Measurements from ENCODE around the gene RAD9A.
"Not testable (repeated sequence)": the region's sequence is repeated elsewhere in the genome, so short reads cannot be mapped to it uniquely, and the experiment has no call there.

RAD9A gene

GRCh38 chr11:67392183-67392715 lies 463 bp downstream of the RAD9A start:
- no peak for DNase-seq (ENCODE audit: low read depth)
- H3K4me3 ChIP-seq (ENCODE audit: low read depth, low read length) = peak overlapping the region; percentile 63

GRCh38 chr11:67393437-67393836 lies 1.7 kb downstream of the RAD9A start:
- DNase-seq (ENCODE audit: low read depth) = no peak
- no peak overlapping the region for H3K4me3 ChIP-seq (ENCODE audit: low read depth, low read length)

- H3K4me3 ChIP-seq (ENCODE audit: low read depth, low read length) = no peak overlapping the region
- DNase-seq (ENCODE audit: low read depth) = no peak
Observed at GRCh38 chr11:67393990-67394389, 2.2 kb downstream of the RAD9A start.

GRCh38 chr11:67395555-67396258 lies 3.9 kb downstream of the RAD9A start:
- no peak overlapping the region for H3K4me3 ChIP-seq (ENCODE audit: low read depth, low read length)
- no peak for DNase-seq (ENCODE audit: low read depth)

DNA sequence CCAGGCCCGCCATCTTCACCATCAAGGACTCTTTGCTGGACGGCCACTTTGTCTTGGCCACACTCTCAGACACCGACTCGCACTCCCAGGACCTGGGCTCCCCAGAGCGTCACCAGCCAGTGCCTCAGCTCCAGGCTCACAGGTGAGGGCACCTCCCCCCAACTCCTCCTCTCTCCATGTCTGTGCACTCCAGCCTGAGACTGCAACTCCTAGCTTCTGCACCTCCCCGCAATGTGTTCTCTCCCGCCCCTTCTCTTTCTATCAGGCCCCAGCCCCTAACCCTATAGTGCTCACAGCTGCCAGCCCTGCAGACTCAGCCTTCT lies 4.4 kb downstream of the RAD9A start:
- no peak overlapping the region for H3K4me3 ChIP-seq (ENCODE audit: low read depth, low read length)
- no peak for DNase-seq (ENCODE audit: low read depth)

- H3K4me3 ChIP-seq (ENCODE audit: low read depth, low read length) = no peak overlapping the region
Observed at GRCh38 chr11:67396587-67397389, 5.0 kb downstream of the RAD9A start.

DNA sequence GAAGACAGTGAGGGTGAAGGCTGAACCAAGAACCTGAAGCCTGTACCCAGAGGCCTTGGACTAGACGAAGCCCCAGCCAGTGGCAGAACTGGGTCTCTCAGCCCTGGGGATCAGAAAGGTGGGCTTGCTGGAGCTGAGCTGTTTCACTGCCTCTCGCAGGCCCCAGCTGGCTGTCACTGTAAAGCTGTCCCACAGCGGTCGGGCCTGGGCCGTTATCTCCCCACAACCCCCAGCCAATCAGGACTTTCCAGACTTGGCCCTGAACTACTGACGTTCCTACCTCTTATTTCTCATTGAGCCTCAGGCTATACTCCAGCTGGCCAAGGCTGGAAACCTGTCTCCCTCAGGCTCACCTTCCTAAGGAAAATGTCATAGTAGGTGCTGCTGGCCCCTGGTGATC lies 5.8 kb downstream of the RAD9A start:
- no peak overlapping the region for H3K4me3 ChIP-seq (ENCODE audit: low read depth, low read length)
- DNase-seq (ENCODE audit: low read depth) = no peak

More at GRCh38 chr11:67396587-67397389, 5.0 kb downstream of the RAD9A start:
- no peak for DNase-seq (ENCODE audit: low read depth)

GRCh38 chr11:67397986-67398660 lies 6.3 kb downstream of the RAD9A start:
- DNase-seq (ENCODE audit: low read depth) = no peak
- no peak overlapping the region for H3K4me3 ChIP-seq (ENCODE audit: low read depth, low read length)

GRCh38 chr11:67398661-67399563 lies 7.1 kb downstream of the RAD9A start:
- no peak overlapping the region for H3K4me3 ChIP-seq (ENCODE audit: low read depth, low read length)
- no peak for DNase-seq (ENCODE audit: low read depth)

DNA sequence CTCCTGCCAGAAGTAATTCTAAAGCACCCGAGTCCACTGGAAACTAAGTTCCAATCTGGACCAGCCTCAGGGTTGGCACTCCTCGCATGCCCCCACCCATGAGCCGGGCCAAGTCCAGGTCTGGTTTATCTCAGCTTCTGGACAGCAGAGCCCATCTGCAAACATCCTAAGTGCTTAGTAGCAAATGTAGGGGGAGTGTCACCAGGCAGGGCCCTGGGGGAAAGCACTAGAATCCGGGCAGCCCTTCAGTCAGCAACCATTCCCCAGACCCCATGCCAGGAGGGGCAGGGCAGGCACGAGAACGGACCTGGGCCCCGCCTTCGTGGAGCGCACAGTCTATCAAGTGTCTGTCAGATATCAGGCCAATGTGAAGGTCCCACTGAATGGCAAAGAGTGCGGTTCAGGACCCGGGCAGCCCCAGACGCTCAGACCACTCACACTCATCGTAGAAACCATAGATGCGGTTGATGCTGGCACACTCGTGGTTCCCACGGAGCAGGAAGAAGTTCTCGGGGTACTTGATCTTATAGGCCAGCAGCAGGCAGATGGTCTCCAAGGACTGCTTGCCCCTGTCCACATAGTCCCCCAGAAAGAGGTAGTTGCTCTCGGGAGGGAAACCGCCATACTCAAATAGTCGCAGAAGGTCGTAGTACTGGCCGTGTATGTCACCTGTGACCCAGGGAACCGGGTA lies 8.6 kb downstream of the RAD9A start:
- peak overlapping the region; percentile 98 for H3K4me3 ChIP-seq (ENCODE audit: low read depth, low read length)
- no peak for DNase-seq (ENCODE audit: low read depth)

DNA sequence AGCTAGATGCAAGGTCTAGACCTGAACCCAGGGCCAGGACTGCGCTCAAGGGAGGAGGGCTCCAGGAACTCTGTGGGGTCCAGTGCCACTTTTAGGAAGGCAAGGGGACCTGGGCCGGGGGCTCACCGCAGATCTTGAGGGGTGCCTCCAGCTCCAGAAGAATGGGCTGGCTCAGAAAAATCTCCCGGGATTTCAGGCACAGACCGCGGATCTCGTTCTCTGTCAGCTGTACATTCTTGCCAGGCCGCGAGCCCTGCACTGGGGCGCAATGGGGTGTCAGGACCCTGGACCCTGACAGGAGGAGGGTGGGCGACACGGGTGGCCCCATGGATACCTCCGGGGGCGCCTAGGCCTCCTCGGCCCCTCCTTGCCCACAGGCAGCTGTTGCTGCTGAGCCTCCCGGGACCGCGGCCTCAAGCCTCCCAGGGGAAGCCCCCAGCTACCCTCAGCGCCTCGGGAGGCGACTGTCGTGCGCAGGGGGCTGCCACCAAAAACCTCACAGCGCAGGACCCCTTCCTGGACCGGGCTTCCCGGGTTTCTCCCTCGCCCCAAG lies 9.2 kb downstream of the RAD9A start:
- H3K4me3 ChIP-seq (ENCODE audit: low read depth, low read length) = peak overlapping the region; percentile 98
- DNase-seq (ENCODE audit: low read depth) = no peak

DNA sequence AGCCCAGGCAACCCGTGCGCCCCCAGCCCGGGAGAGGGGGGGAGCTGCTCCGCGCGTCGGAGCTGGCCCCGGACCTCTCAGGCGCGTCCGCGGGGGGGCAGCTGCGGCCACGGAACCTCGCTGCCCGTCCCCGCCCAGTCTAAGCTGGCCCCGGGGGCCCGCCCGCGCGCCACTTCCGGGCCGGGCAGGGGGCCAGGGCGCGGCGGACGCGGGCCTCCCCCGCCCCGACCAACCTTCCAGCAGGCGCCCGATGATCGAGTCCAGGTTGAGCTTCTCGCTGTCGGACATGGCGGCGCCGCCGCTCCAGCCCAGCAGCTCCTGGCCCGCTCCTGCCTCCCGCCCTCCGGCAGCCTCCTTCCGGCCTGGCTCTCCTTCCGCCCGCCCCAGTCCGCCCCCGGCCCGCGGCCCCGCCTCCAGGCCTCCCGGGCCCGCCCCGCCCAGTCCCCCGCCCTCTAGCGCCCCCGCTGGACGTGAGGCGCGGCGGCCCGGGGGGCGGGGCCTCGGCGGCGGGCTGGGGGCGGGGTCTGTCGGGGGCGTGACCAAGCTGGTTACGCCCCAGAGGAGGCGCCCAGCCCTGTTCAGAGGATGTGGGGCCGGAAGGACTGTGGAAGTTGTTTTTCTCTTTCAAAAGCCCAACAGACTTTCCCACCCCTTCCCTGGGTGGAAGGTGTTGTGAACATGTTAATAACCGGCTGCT lies 9.9 kb downstream of the RAD9A start, which contains the start of gene PPP1CA:
PPP1CA (minus strand) TSS at position 364 of the 697 bp plus-strand sequence; CDS start at position 288, 76 bp downstream.
- peak within 1 kb of the TSS; percentile 98 for H3K4me3 ChIP-seq (ENCODE audit: low read depth, low read length)
- DNase-seq (ENCODE audit: low read depth) = peak; percentile 56

DNA sequence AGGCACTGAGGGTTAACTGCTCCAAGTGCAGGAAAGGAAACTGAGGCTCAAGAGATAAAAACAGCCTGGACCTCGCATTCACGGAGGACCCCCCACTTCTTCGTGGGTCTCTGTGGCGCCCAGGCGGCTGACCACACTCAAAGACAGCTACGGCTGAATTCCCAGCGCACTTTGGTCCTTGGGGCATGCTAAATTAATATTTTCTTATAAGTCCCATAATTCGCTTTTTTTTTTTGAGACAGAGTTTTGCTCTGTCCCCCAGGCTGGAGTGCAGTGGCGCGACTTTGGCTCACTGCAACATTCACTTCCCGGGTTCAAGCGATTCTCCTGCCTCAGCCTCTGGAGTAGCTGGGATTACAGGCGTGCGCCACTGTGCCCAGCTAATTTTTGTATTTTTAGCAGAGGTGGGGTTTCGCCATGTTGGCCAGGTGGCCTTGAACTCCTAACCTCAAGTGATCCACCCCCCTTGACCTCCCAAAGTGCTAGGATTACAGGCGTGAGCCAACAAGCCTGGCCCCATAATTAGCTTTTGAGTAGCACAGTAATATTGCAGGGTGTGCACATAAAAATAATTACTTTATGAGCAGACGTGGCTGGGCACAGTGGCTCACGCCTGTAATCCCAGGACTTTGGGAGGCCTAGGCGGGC lies 10.5 kb downstream of the RAD9A start:
- not testable (repeated sequence) for DNase-seq (ENCODE audit: low read depth)
- peak overlapping the region; percentile 39 for H3K4me3 ChIP-seq (ENCODE audit: low read depth, low read length)

DNA sequence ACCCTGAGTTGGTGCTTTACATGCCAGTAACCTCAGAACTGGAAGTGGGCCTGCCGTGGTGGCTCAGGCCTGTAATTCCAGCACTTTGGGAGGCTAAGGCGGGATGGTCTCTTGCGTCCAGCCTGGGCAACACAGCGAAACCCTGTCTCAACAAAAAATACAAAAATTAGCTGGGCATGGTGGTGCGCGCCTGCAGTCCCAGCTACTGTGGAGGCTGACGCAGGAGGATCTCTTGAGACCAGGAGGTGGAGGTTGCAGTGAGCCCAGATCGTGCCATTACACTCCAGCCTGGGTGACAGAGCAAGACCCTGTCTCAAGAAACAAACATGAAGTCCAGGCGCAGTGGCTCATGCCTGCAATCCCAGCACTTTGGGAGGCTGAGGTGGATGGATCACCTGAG lies 11.3 kb downstream of the RAD9A start:
- not testable (repeated sequence) for DNase-seq (ENCODE audit: low read depth); H3K4me3 ChIP-seq (ENCODE audit: low read depth, low read length)

DNA sequence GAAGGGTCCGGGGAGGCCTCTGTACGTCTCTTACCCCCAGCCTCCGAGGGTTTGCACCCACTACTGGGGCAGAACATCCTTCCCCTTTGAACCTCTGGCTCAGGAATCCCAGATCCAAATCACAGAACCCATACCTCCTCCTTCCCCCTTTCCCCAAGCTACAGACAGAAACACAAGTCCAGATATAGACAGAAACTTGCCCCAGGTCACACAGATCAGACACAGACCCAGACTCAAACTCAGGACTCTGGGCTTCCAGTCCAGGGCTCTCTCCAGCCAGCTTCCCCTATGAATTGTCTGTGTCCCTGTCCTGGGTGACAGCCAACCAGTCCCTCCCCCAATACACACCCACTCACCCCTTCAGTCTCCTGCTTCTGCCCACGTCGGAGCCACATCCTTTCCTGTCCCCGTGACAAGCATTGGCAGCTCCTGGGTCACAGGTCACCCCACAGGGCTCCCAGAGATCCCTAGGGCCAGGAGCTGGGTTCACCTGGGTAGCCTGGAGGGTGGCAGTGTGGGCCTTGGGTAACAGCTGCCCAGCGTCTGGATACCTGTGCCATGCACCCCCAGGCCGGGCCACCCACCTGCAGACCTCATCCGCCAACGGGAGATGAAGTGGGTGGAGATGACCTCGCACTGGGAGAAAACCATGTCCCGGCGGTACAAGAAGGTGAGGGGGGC lies 12.9 kb downstream of the RAD9A start:
- H3K4me3 ChIP-seq (ENCODE audit: low read depth, low read length) = no peak overlapping the region
- DNase-seq (ENCODE audit: low read depth) = no peak

- DNase-seq (ENCODE audit: low read depth) = no peak
- H3K4me3 ChIP-seq (ENCODE audit: low read depth, low read length) = no peak overlapping the region
Observed at GRCh38 chr11:67405196-67405567, 13.4 kb downstream of the RAD9A start.

All from skeletal muscle cell (primary cell).